Caco-2 (cell line): ENCODE results near the gene NOP53. TPM values are rescaled to one million over a fixed set of nuclear protein-coding genes. Genes with fewer than 3 reads are reported as not detected.

ENCODE experiments used
- BruUV-seq: library from RNA; stranded (reverse); fragments of 400-500 nt; replicated peaks from 2 replicates; lab custom pipeline; 2021; lab: Mats Ljungman, UMichigan
- CTCF ChIA-PET: fragments of 300-600 bp; sonication (Branson Sonifier 250); formaldehyde crosslinking; loops from one replicate; lab custom pipeline; 2022; ENCODE audit warnings: antibody characterized with exemption; lab: Charles Lee
- POLR2A ChIA-PET: fragments of 300-600 bp; sonication (Branson Sonifier 250); formaldehyde crosslinking; loops from one replicate; lab custom pipeline; 2022; ENCODE audit warnings: antibody characterized with exemption; lab: Charles Lee
- DNase-seq, 2 experiments: peaks; one replicate each; pipeline versions ENCODE4 v3.0.0 to v3.0.0-alpha.2; 2020 to 2022
- H3K27me3 ChIP-seq: replicated peaks from 2 replicates; pipeline ENCODE4 v1.6.0; 2011; ENCODE audit warnings: low read length; ENCODE audit not compliant: control insufficient read depth, insufficient read depth
- H3K36me3 ChIP-seq: 2 replicates; pipeline ENCODE4 v1.5.1; 2011; ENCODE audit warnings: low read length; ENCODE audit not compliant: control insufficient read depth, insufficient read depth
- H3K4me1 ChIP-seq: fragments of 250-450 bp; sonication (Bioruptor Pico); 2 replicates; pipeline ENCODE4 v1.5.1; 2020; ENCODE audit warnings: mild to moderate bottlenecking
- H3K4me3 ChIP-seq: 2 replicates; pipeline ENCODE4 v1.5.1; 2011; ENCODE audit warnings: low read depth, mild to moderate bottlenecking, control low read depth, low read length
- H3K9me3 ChIP-seq: fragments of 250-450 bp; sonication (Bioruptor Pico); 2 replicates; pipeline ENCODE4 v1.5.1; 2020; ENCODE audit warnings: mild to moderate bottlenecking, moderate library complexity
- H3K27ac Mint-ChIP-seq: one replicate; pipeline ENCODE4 v1.8.0; 2022; ENCODE audit warnings: mixed read lengths; ENCODE audit not compliant: unreplicated experiment
- H3K27me3 Mint-ChIP-seq: one replicate; pipeline ENCODE4 v1.8.0; 2022; ENCODE audit warnings: mixed read lengths; ENCODE audit not compliant: insufficient read depth, unreplicated experiment
- H3K36me3 Mint-ChIP-seq: one replicate; pipeline ENCODE4 v1.8.0; 2022; ENCODE audit warnings: mild to moderate bottlenecking, mixed read lengths; ENCODE audit not compliant: insufficient read depth, unreplicated experiment
- H3K4me1 Mint-ChIP-seq: one replicate; pipeline ENCODE4 v1.8.0; 2022; ENCODE audit warnings: low read depth, mixed read lengths; ENCODE audit not compliant: unreplicated experiment
- H3K4me3 Mint-ChIP-seq: one replicate; pipeline ENCODE4 v1.8.0; 2022; ENCODE audit warnings: mild to moderate bottlenecking, moderate library complexity, mixed read lengths; ENCODE audit not compliant: unreplicated experiment
- H3K9me3 Mint-ChIP-seq: one replicate; pipeline ENCODE4 v1.8.0; 2022; ENCODE audit warnings: mixed read lengths; ENCODE audit not compliant: unreplicated experiment
- CTCF ChIP-seq, 2 experiments: fragments of 200-600 bp in 1 of 2; IDR thresholded peaks; 1 replicate in 1 of 2; 2 replicates in 1 of 2; pipeline versions ENCODE4 v1.5.1 to v1.8.0; 2011 to 2022; ENCODE audit warnings: antibody characterized with exemption in 1 of 2, control low read depth in 1 of 2, inconsistent platforms in 1 of 2, low read depth in 1 of 2, low read length in 1 of 2, mild to moderate bottlenecking in 1 of 2, moderate library complexity in 1 of 2; ENCODE audit not compliant: insufficient read depth in 1 of 2, severe bottlenecking in 1 of 2, unreplicated experiment in 1 of 2
- intact Hi-C: fragments of 100-400 bp; cut with micrococcal nuclease; formaldehyde crosslinking; loops from one replicate; pipeline ENCODE4 v1.10.0; 2022; ENCODE audit not compliant: unreplicated experiment
- total RNA-seq: library from RNA; stranded (reverse); gene quantifications from 2 replicates; pipeline ENCODE4 v1.2.3, GENCODE V29; 2022

NOP53 gene
- total RNA-seq, 1 experiment from 2014 or later: 347 TPM

DNA sequence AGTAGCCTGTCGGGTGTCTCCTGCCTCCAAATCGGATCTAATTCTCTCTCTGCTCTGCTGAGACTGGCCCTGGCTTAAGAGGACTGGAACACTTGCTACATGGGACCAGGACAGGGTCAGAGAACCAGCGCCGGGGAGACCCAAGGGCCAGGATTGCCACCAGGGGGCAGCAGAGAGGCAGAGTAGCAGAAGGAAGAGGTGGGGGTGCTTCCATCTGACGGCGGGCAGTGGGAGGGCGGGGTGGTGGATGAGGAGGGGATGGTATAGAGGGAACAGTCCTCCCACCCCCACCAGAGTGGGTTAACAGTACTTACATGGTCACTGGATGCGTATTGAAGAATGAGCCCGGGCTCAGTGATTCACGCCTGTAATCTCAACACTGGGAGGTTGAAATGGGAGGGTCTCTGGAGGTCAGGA is 45.1 kb downstream of the NOP53 start:
- H3K9me3 ChIP-seq: 0 out of 2 replicates have a peak, but pooled peaks cover 5% of the 10 kb centered on the region
- Mint-ChIP-seq H3K4me3 (no peak overlapping the region), H3K4me1 (no peaks in the 10 kb centered on the region), H3K27me3 (no peaks in the 10 kb centered on the region), H3K27ac (no peak overlapping the region), H3K36me3 (peaks cover 19% of the 10 kb centered on the region), H3K9me3 (no peaks in the 10 kb centered on the region)
- no peak overlapping the region for H3K4me3 ChIP-seq
- no peaks in the 10 kb centered on the region for H3K27me3 ChIP-seq
- no peaks in the 10 kb centered on the region for H3K36me3 ChIP-seq
- ChIA-PET CTCF (no interaction called here), POLR2A (interaction anchor here (0.6 kb wide), 3 partner anchors 304 to 543 kb away, joined by 3 to 5 read pairs (median 4); no protein-coding TSS in a partner anchor)
- peak; percentile 85 to 88 for TF ChIP-seq CTCF (IDR thresholded peaks at IDR 0.05; ENCODE audit: insufficient read depth in 1 of 2, low read depth in 1 of 2, low read length in 1 of 2, severe bottlenecking in 1 of 2, unreplicated experiment in 1 of 2)
- no TSS peak for BruUV-seq
- DNase-seq: peak; percentile 88 to 89
- intact Hi-C loops: no loop called here
- no peaks in the 10 kb centered on the region for H3K4me1 ChIP-seq

GRCh38 chr19:47792616-47793015 is 47.3 kb downstream of the NOP53 start:
- TF ChIP-seq CTCF (IDR thresholded peaks at IDR 0.05; ENCODE audit: insufficient read depth in 1 of 2, low read depth in 1 of 2, low read length in 1 of 2, severe bottlenecking in 1 of 2, unreplicated experiment in 1 of 2): no peak
- ChIA-PET CTCF (no interaction called here), POLR2A (no interaction called here)
- H3K36me3 Mint-ChIP-seq: peaks cover 11% of the 10 kb centered on the region
- no peaks in the 10 kb centered on the region for H3K27me3 Mint-ChIP-seq
- H3K4me1 Mint-ChIP-seq: no peaks in the 10 kb centered on the region
- H3K4me1 ChIP-seq: no peaks in the 10 kb centered on the region
- no peaks in the 10 kb centered on the region for H3K9me3 Mint-ChIP-seq
- H3K4me3 Mint-ChIP-seq: no peak overlapping the region
- H3K4me3 ChIP-seq: no peak overlapping the region
- no peaks in the 10 kb centered on the region for H3K27me3 ChIP-seq
- DNase-seq: no peak
- no peak overlapping the region for H3K27ac Mint-ChIP-seq
- 0 out of 2 replicates have a peak, but pooled peaks cover 5% of the 10 kb centered on the region for H3K9me3 ChIP-seq
- H3K36me3 ChIP-seq: no peaks in the 10 kb centered on the region
- intact Hi-C loops: no loop called here
- no TSS peak for BruUV-seq

DNA sequence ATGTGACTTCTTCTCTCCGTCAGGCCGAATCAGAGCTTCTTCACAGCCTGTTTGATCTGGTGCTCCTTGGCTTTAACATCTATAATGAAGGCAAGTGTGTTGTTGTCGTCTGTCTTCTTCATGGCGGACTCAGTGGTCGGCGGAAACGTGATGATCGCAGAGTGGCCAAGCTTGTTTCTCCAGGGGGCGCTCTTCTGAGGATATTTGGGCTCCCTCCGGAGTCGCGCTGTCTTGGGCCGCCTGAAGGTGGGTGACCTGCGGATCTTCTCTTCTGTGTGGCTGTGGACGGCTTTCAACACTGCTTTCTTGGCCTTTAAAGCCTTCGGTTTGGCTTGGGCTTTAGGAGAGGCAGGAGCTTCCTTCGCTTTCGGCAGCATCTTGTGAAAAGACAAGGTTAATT is 49.2 kb downstream of the NOP53 start:
- TF ChIP-seq CTCF (IDR thresholded peaks at IDR 0.05; ENCODE audit: insufficient read depth in 1 of 2, low read depth in 1 of 2, low read length in 1 of 2, severe bottlenecking in 1 of 2, unreplicated experiment in 1 of 2): peak in 1 of 2 experiments; percentile 23
- no peaks in the 10 kb centered on the region; the same call in 1 of the 2 replicates for H3K27me3 ChIP-seq
- H3K4me1 ChIP-seq: no peaks in the 10 kb centered on the region
- Mint-ChIP-seq H3K4me3 (no peak overlapping the region), H3K36me3 (peaks cover 11% of the 10 kb centered on the region), H3K9me3 (no peaks in the 10 kb centered on the region), H3K27me3 (no peaks in the 10 kb centered on the region), H3K27ac (no peak overlapping the region), H3K4me1 (no peaks in the 10 kb centered on the region)
- no peaks in the 10 kb centered on the region for H3K36me3 ChIP-seq
- ChIA-PET CTCF (interaction anchor here (0.6 kb wide), 2 partner anchors 10 to 23 kb away, joined by 3 to 5 read pairs; no protein-coding TSS in a partner anchor), POLR2A (no interaction called here)
- no peak overlapping the region for H3K4me3 ChIP-seq
- BruUV-seq: no TSS peak
- intact Hi-C loops: no loop called here
- H3K9me3 ChIP-seq: 0 out of 2 replicates have a peak, but pooled peaks cover 5% of the 10 kb centered on the region
- DNase-seq: no peak
